Liver (tissue), 9 donors: Measurements from ENCODE around the gene PLSCR1. TPM values are rescaled to one million over a fixed set of nuclear protein-coding genes. Genes with fewer than 3 reads are reported as not detected.

Source experiments
- DNase-seq: peaks from one replicate; pipeline ENCODE4 v3.0.0-alpha.2; 2017; ENCODE audit warnings: low spot score
- H3K27ac ChIP-seq, 2 donors: one replicate each; pipeline ENCODE4 v1.7.0; 2013; ENCODE audit warnings: inconsistent platforms in 2 of 2, low read length in 2 of 2, control low read depth in 1 of 2, low read depth in 1 of 2, mild to moderate bottlenecking in 1 of 2
- H3K27me3 ChIP-seq, 4 donors: one replicate each; pipeline versions ENCODE4 v1.6.1 to v1.7.0; 2013; ENCODE audit warnings: low read length in 3 of 4, inconsistent platforms in 1 of 4, mild to moderate bottlenecking in 1 of 4, moderate library complexity in 1 of 4; ENCODE audit not compliant: control insufficient read depth in 4 of 4, insufficient read depth in 4 of 4
- H3K36me3 ChIP-seq, 4 donors: one replicate each; pipeline versions ENCODE4 v1.6.1 to v1.7.0; 2013; ENCODE audit warnings: low read length in 3 of 4, mild to moderate bottlenecking in 3 of 4, low read depth in 1 of 4, moderate library complexity in 1 of 4; ENCODE audit not compliant: control insufficient read depth in 4 of 4, insufficient read depth in 3 of 4
- H3K4me1 ChIP-seq, 4 donors: one replicate each; pipeline versions ENCODE4 v1.6.1 to v1.7.0; 2013; ENCODE audit warnings: low read length in 3 of 4, mild to moderate bottlenecking in 3 of 4, moderate library complexity in 1 of 4; ENCODE audit not compliant: control insufficient read depth in 4 of 4, insufficient read depth in 4 of 4
- H3K4me3 ChIP-seq, 3 donors: one replicate each; pipeline versions ENCODE4 v1.6.1 to v1.7.0; 2013; ENCODE audit warnings: low read length in 3 of 3, control low read depth in 1 of 3, low read depth in 1 of 3, mild to moderate bottlenecking in 1 of 3
- H3K9ac ChIP-seq, 2 donors: one replicate each; pipeline ENCODE4 v1.7.0; 2013; ENCODE audit warnings: low read length in 2 of 2, mild to moderate bottlenecking in 2 of 2, moderate library complexity in 2 of 2, control low read depth in 1 of 2, low read depth in 1 of 2
- H3K9me3 ChIP-seq, 4 donors: one replicate each; pipeline versions ENCODE4 v1.6.1 to v1.7.0; 2013; ENCODE audit warnings: low read length in 3 of 4; ENCODE audit not compliant: control insufficient read depth in 4 of 4
- ATF3 ChIP-seq: IDR thresholded peaks from 2 replicates; pipeline ENCODE4 v1.6.1; 2016; ENCODE audit warnings: antibody characterized with exemption
- EGR1 ChIP-seq, 2 donors: IDR thresholded peaks; 2 replicates each; pipeline ENCODE4 v1.6.1; 2016 to 2018; ENCODE audit warnings: antibody characterized with exemption in 2 of 2, low read depth in 2 of 2
- GABPA ChIP-seq, 2 donors: IDR thresholded peaks in 1 of 2; conservative IDR thresholded peaks in 1 of 2; 2 replicates each; pipeline ENCODE4 v1.6.1; 2016; ENCODE audit warnings: antibody characterized with exemption in 2 of 2, mild to moderate bottlenecking in 1 of 2, moderate library complexity in 1 of 2
- HNF4A ChIP-seq, 2 donors: conservative IDR thresholded peaks; 2 replicates each; pipeline ENCODE4 v1.6.1; 2016; ENCODE audit warnings: antibody characterized with exemption in 2 of 2, mild to moderate bottlenecking in 2 of 2
- JUND ChIP-seq, 2 donors: IDR thresholded peaks; 2 replicates each; pipeline ENCODE4 v1.6.1; 2016; ENCODE audit warnings: antibody characterized with exemption in 2 of 2
- REST ChIP-seq: IDR thresholded peaks from 2 replicates; pipeline ENCODE4 v1.6.1; 2016; ENCODE audit warnings: antibody characterized with exemption, mild to moderate bottlenecking
- RXRA ChIP-seq, 2 donors: IDR thresholded peaks; 2 replicates each; pipeline ENCODE4 v1.6.1; 2017 to 2018; ENCODE audit warnings: antibody characterized with exemption in 2 of 2, mild to moderate bottlenecking in 1 of 2
- YY1 ChIP-seq: IDR thresholded peaks from 2 replicates; pipeline ENCODE4 v1.6.1; 2016; ENCODE audit warnings: antibody characterized with exemption, mild to moderate bottlenecking
- ZBTB33 ChIP-seq: IDR thresholded peaks from 2 replicates; pipeline ENCODE4 v1.6.1; 2016; ENCODE audit warnings: antibody characterized with exemption
- WGBS: extraction: QIAGEN DNeasy Blood & Tissue Kit; methylation state at CpG from one replicate; pipeline ENCODE4 v1.1.7; 2013; 5-methylcytosine and 5-hydroxymethylcytosine counted together
- polyA plus RNA-seq, 2 donors: library from polyadenylated mRNA; stranded (reverse) in 1 of 2; unstranded in 1 of 2; fragments of 200-250 nt in 1 of 2; fragments of >200 nt in 1 of 2; fragmentation: Nextera tagmentation in 1 of 2; extraction: Ambion mirVana in 1 of 2; gene quantifications; one replicate each; pipeline versions ENCODE4 v1.2.1 to v1.2.3, GENCODE V29; 2013 to 2015
- total RNA-seq, 2 donors: library from RNA; depleted of rRNA; stranded (reverse); fragments of >200 nt; gene quantifications; one replicate each; pipeline ENCODE4 v1.2.3, GENCODE V29; 2014
- donor health status: healthy.
- donor health status: healthy.
- donor health status: healthy.
- donor health status: healthy.
- donor health status: healthy.

PLSCR1 gene
- total and polyA plus RNA-seq, 4 donors, result 30.2 to 76.4 (median 34.3) TPM

- DNase-seq, result no peak
- H3K9ac ChIP-seq, result no peak overlapping the region
- peaks cover 0 to 2% (median 0%) of the 10 kb centered on the region in 4 donors for H3K4me1 ChIP-seq
- H3K9me3 ChIP-seq, result no peaks in the 10 kb centered on the region
- H3K27ac ChIP-seq, result no peak overlapping the region
- H3K4me3 ChIP-seq, result no peak overlapping the region
- TF ChIP-seq YY1, result no peak
- TF ChIP-seq EGR1 (IDR thresholded peaks at IDR 0.05; ENCODE audit: low read depth in 2 of 2), result no peak
- no peak for TF ChIP-seq RXRA (IDR thresholded peaks at IDR 0.05)
- TF ChIP-seq GABPA (IDR thresholded peaks at IDR 0.05 in 1 of 2, conservative IDR thresholded peaks at IDR 0.05 in 1 of 2), result no peak
- no peak for TF ChIP-seq ATF3
- no peak for TF ChIP-seq HNF4A (conservative IDR thresholded peaks at IDR 0.05)
- no peak for TF ChIP-seq JUND (IDR thresholded peaks at IDR 0.05)
- no peak for TF ChIP-seq REST
- no peak for TF ChIP-seq ZBTB33
- 86% methylated on average over 1 of the region's 1 CpG for WGBS
- no peaks in the 10 kb centered on the region for H3K27me3 ChIP-seq
- H3K36me3 ChIP-seq, result no peaks in the 10 kb centered on the region
Observed at GRCh38 chr3:146496726-146497125, 47.7 kb downstream of the PLSCR1 start.

- Histone ChIP-seq H3K27me3 (no peaks in the 10 kb centered on the region), H3K9ac (no peak overlapping the region), H3K4me3 (no peak overlapping the region), H3K36me3 (no peaks in the 10 kb centered on the region), H3K27ac (no peak overlapping the region), H3K9me3 (peaks cover 0 to under 1% (median 0%) of the 10 kb centered on the region in 4 donors), H3K4me1 (peaks cover 0 to 2% (median 0%) of the 10 kb centered on the region in 4 donors)
- 88% methylated on average over 1 of the region's 1 CpG for WGBS
- TF ChIP-seq ATF3 (no peak), JUND (IDR thresholded peaks at IDR 0.05) (no peak), ZBTB33 (no peak)
- DNase-seq, result no peak
Observed at GRCh38 chr3:146496251-146496650, 48.2 kb downstream of the PLSCR1 start.
